ENCODE measurements around the gene ADGRD1.

The ADGRD1 gene

GRCh38 chr12:131027876-131028586 lies 74.3 kb downstream of the ADGRD1 start:
- no peak for ATAC-seq
- no peak for TF ChIP-seq SNAI2 (CRISPR knock-in tag; IDR thresholded peaks at IDR 0.05)
- TF ChIP-seq ISL1 (CRISPR knock-in tag; IDR thresholded peaks at IDR 0.05) = no peak

- ATAC-seq = no peak
- no peak for TF ChIP-seq ZC3H10 (CRISPR knock-in tag; IDR thresholded peaks at IDR 0.05)
- TF ChIP-seq OSR1 (CRISPR knock-in tag; IDR thresholded peaks at IDR 0.05) = no peak
- no peak for TF ChIP-seq TCF4 (CRISPR knock-in tag; IDR thresholded peaks at IDR 0.05; ENCODE audit: borderline replicate concordance)
- no peak for TF ChIP-seq ZNF8 (CRISPR knock-in tag; IDR thresholded peaks at IDR 0.05)
- no peak for TF ChIP-seq ARNTL (CRISPR knock-in tag; IDR thresholded peaks at IDR 0.05; ENCODE audit: borderline replicate concordance, low read depth)
- TF ChIP-seq ESRRG (CRISPR knock-in tag; IDR thresholded peaks at IDR 0.05) = no peak
- no peak for TF ChIP-seq ZNF70 (CRISPR knock-in tag; IDR thresholded peaks at IDR 0.05)
- TF ChIP-seq ZFP3 (CRISPR knock-in tag; IDR thresholded peaks at IDR 0.05) = no peak
- TF ChIP-seq TSHZ2 (CRISPR knock-in tag; IDR thresholded peaks at IDR 0.05) = no peak
- no peak for TF ChIP-seq ZFP30 (CRISPR knock-in tag; IDR thresholded peaks at IDR 0.05)
- TF ChIP-seq SNAI2 (CRISPR knock-in tag; IDR thresholded peaks at IDR 0.05) = no peak
- TF ChIP-seq RARB (CRISPR knock-in tag; IDR thresholded peaks at IDR 0.05) = no peak
- TF ChIP-seq POU6F1 (CRISPR knock-in tag; IDR thresholded peaks at IDR 0.05; ENCODE audit: borderline replicate concordance, low read depth) = no peak
- TF ChIP-seq CSRNP3 (CRISPR knock-in tag; IDR thresholded peaks at IDR 0.05) = no peak
- no peak for TF ChIP-seq CREB5 (CRISPR knock-in tag; IDR thresholded peaks at IDR 0.05; ENCODE audit: low read depth)
- TF ChIP-seq PATZ1 (CRISPR knock-in tag; IDR thresholded peaks at IDR 0.05; ENCODE audit: borderline replicate concordance) = no peak
- TF ChIP-seq TOX (CRISPR knock-in tag; IDR thresholded peaks at IDR 0.05; ENCODE audit: borderline replicate concordance) = no peak
- TF ChIP-seq CSDC2 (CRISPR knock-in tag; IDR thresholded peaks at IDR 0.05) = no peak
- no peak for TF ChIP-seq ZNF565 (CRISPR knock-in tag; conservative IDR thresholded peaks at IDR 0.05; ENCODE audit: low read depth)
These were observed 75.1 kb downstream of the ADGRD1 start for GRCh38 chr12:131028587-131029338.
